ENCODE results near the gene SPINT1.
A peak's percentile ranks its signal among the peaks of the same experiment; 100 is the strongest.

SPINT1 gene

GRCh38 chr15:40803076-40803475 lies 40.8 kb upstream of the SPINT1 start:
- TF ChIP-seq NFIC (IDR thresholded peaks at IDR 0.05) (no peak), YY1 (IDR thresholded peaks at IDR 0.05; ENCODE audit: low read depth) (no peak), CEBPB (IDR thresholded peaks at IDR 0.05) (no peak), EP300 (IDR thresholded peaks at IDR 0.05; ENCODE audit: borderline replicate concordance) (no peak), FOXM1 (IDR thresholded peaks at IDR 0.05; ENCODE audit: borderline replicate concordance, low read depth) (no peak), REST (IDR thresholded peaks at IDR 0.05; ENCODE audit: low read depth) (no peak), TEAD4 (IDR thresholded peaks at IDR 0.05) (no peak), USF1 (IDR thresholded peaks at IDR 0.05) (no peak), TAF1 (IDR thresholded peaks at IDR 0.05; ENCODE audit: low read depth) (no peak), MAX (IDR thresholded peaks at IDR 0.05) (no peak), RAD21 (IDR thresholded peaks at IDR 0.05; ENCODE audit: low read depth) (no peak), EGR1 (IDR thresholded peaks at IDR 0.05) (no peak), ZBTB7A (IDR thresholded peaks at IDR 0.05; ENCODE audit: low read depth) (no peak), TCF12 (IDR thresholded peaks at IDR 0.05; ENCODE audit: low read depth) (no peak), CREB1 (IDR thresholded peaks at IDR 0.05; ENCODE audit: low read depth) (no peak)

GRCh38 chr15:40803688-40804087 lies 40.2 kb upstream of the SPINT1 start:
- TF ChIP-seq MAX (IDR thresholded peaks at IDR 0.05) (no peak), CREB1 (IDR thresholded peaks at IDR 0.05; ENCODE audit: low read depth) (no peak)

- no peak for TF ChIP-seq FOXM1 (IDR thresholded peaks at IDR 0.05; ENCODE audit: borderline replicate concordance, low read depth)
- no peak for TF ChIP-seq EP300 (IDR thresholded peaks at IDR 0.05; ENCODE audit: borderline replicate concordance)
- no peak for TF ChIP-seq EGR1 (IDR thresholded peaks at IDR 0.05)
These were observed 37.2 kb upstream of the SPINT1 start for GRCh38 chr15:40806672-40807027.

GRCh38 chr15:40807028-40807887 lies 36.6 kb upstream of the SPINT1 start, which contains the start of the genes DNAJC17 and ZFYVE19:
Gene DNAJC17, minus strand, starts transcription at chr15:40807473. Its CDS starts 27 bp downstream, at chr15:40807446.
Gene ZFYVE19, plus strand, starts transcription at chr15:40807089. Its CDS starts 501 bp downstream, at chr15:40807590.
- no peak for TF ChIP-seq RAD21 (IDR thresholded peaks at IDR 0.05; ENCODE audit: low read depth)
- peak; percentile 74; the same call in 1 of the 2 replicates for TF ChIP-seq CREB1 (IDR thresholded peaks at IDR 0.05; ENCODE audit: low read depth)
- peak; percentile 49 for TF ChIP-seq TCF12 (IDR thresholded peaks at IDR 0.05; ENCODE audit: low read depth)
- TF ChIP-seq CEBPB (IDR thresholded peaks at IDR 0.05) = no peak
- TF ChIP-seq FOXM1 (IDR thresholded peaks at IDR 0.05; ENCODE audit: borderline replicate concordance, low read depth) = no peak
- peak; percentile 60; the same call in 1 of the 2 replicates for TF ChIP-seq EGR1 (IDR thresholded peaks at IDR 0.05)
- TF ChIP-seq YY1 (IDR thresholded peaks at IDR 0.05; ENCODE audit: low read depth) = peak; percentile 87
- TF ChIP-seq EP300 (IDR thresholded peaks at IDR 0.05; ENCODE audit: borderline replicate concordance) = peak; percentile 28; the same call in 1 of the 2 replicates
- peak; percentile 91 for TF ChIP-seq ZBTB7A (IDR thresholded peaks at IDR 0.05; ENCODE audit: low read depth)
- TF ChIP-seq MAX (IDR thresholded peaks at IDR 0.05) = peak; percentile 62
- peak; percentile 42; the same call in 1 of the 2 replicates for TF ChIP-seq TEAD4 (IDR thresholded peaks at IDR 0.05)
- TF ChIP-seq USF1 (IDR thresholded peaks at IDR 0.05) = peak; percentile 49; the same call in 1 of the 2 replicates
- 0 out of 2 replicates have a peak, but pooled peaks have one; percentile 42 for TF ChIP-seq NFIC (IDR thresholded peaks at IDR 0.05)
- TF ChIP-seq TAF1 (IDR thresholded peaks at IDR 0.05; ENCODE audit: low read depth) = no peak; the same call in 1 of the 2 replicates
- TF ChIP-seq REST (IDR thresholded peaks at IDR 0.05; ENCODE audit: low read depth) = no peak

GRCh38 chr15:40807888-40808461 lies 35.9 kb upstream of the SPINT1 start:
- no peak for TF ChIP-seq NFIC (IDR thresholded peaks at IDR 0.05)
- 0 out of 2 replicates have a peak, but pooled peaks have one; percentile 11 for TF ChIP-seq MAX (IDR thresholded peaks at IDR 0.05)

Data from Ishikawa (cell line).